Inflammatory macrophage (primary cell): ENCODE data around the gene DGKB.

ENCODE experiments used
- DNase-seq, 2 donors: peaks; one replicate each; pipeline ENCODE4 v3.0.0-alpha.2; 2020 to 2022

The DGKB gene

DNA sequence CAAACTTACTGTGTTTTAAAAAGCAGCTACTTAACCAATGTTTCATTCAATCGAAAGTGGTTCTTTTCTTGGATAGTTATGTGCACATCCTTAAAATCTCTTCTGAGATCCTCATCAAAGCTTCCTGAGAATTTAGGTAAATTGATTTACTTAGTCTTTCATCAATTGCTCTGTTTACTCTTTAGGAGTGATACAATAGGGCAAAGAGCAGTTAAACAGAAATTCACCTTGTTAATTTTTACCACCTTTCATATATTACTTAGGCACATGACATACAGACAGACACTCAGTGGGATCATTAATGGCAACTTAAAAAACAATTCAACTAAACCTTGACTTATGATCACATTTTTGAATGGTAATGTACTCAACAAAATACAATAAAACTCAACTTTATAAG, 456.3 kb downstream of the DGKB start:
- no peak for DNase-seq

DNA sequence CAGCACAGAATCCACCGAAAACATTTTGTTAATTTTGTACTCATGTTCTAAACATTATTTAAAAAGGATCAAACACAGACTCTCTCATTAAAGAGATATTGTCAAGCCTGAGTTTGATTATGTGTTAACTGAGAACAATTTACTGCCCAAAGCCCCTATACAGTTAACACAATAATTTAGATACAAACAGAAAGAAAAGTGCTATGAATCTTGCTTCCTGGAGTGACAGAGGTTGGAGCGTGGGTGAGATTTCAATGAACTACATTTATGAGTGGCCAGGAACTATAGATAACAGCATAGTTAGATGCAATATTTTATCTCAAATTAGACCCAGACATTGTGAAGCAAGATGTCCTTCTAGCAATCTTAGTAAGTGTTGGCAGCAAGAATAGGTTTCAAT, 464.2 kb downstream of the DGKB start:
- no peak for DNase-seq

GRCh38 chr7:14436878-14437277, 465.7 kb downstream of the DGKB start:
- no peak for DNase-seq

GRCh38 chr7:14432924-14433323, 469.6 kb downstream of the DGKB start:
- no peak for DNase-seq

DNA sequence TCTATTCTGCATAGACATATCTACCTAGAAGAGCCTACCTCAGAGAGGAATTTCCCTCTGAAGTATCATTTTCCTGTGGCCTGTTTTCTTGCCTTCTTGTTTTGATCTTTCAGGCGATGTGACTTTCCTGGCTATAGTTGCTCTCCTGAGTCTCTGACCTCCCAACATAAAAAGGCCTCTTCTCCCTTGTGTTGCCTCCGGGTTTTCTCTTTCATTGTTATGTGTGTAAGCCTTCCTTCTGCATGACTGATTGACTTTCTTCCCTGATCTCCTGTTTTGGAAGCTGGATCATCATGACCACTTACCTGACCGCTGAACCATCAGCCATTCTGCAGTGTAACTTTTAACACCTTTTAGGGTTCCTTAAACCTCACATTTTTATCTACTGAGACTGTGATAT, 471.6 kb downstream of the DGKB start:
- DNase-seq: no peak

DNA sequence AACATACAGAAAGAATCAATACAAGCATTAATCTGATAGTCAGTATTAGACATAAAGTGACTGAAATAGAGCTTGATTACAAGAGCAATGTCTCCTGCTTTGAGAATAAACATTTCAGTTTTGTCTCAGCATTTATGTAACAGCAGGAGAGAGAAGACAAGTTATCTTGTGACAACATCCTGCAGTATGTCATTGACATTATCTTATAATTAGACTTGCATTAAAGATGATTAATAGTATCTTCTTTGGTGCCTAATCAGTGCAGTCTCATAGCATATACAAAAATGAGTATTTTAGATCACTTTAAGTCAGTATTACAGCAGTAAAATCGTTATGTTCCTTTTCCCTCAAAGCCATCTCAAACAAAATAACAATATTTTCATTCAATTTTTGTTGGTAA, 477.0 kb downstream of the DGKB start:
- DNase-seq: no peak

DNA sequence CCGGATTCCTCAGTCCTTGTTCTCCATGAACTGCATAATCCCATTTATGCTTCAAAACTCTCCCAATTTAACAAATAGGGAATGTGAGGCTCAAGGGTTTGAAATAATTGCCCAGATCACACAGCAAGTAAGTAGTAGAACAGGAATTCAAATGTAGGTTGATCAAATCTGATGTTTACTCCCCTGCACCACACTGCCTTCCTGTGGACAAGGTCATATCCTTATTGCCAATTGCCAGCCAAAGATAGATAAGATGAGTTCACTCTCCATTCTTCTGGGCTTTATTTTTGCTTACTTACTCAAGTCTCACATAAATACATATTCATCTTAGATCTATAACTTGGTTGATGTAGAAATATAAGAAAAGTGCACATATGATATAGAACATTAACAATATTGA, 477.9 kb downstream of the DGKB start:
- no peak for DNase-seq

DNA sequence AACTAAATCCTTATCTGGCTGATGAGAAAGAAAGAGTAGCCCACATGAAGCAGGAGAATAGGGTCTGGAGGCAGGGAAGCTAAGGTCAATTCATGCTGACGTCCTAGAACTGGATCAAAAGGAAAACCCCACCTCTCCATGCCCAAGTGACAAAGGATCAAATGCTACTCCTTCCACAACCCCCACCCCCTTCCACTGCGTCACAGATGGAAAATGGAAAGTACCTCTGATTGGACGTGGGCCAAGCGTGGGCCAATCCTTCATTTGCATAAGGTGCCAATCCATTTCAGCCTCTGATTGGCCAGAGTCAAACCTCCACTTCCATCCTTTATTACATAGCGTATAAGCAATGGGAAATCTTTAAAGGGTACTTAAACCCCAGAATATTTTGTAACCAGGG, 481.8 kb downstream of the DGKB start:
- no peak for DNase-seq

DNA sequence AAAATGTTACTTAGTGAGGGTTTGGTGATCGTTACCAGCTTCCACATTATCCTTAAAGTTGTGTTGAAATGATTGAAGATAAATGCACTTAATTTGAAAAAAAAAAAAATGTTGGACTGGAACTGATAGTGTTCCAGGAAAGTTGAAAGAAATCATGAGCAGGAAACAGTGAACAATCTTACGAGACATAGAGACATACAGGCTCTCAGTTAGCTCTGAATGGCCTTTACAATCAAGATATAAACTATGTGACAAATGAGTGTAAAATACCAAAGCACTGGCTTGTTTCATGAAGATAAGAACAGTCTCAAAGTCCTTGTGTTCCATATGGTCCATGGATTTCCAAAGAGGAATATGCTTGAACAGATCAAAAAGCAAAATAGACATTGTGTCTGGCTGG, 483.0 kb downstream of the DGKB start:
- DNase-seq: no peak

DNA sequence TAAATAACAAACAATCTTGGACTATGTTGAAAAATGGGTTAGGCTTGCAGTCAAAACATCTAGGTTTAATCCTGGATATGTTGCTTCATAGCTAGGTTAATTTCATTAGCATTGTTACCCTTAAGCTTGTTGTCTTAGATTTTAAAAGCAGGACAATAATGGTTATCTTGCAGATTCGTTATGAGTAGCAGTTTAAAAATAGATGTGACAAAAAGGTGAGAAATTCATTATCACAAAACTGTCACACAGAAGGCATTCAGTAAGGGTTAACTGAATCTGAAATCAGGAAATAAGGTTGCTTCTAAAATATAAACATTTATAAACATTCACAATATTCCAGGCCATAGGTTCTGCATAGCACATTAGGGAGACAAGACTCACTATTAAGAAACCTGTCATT, 483.9 kb downstream of the DGKB start:
- no peak for DNase-seq

DNA sequence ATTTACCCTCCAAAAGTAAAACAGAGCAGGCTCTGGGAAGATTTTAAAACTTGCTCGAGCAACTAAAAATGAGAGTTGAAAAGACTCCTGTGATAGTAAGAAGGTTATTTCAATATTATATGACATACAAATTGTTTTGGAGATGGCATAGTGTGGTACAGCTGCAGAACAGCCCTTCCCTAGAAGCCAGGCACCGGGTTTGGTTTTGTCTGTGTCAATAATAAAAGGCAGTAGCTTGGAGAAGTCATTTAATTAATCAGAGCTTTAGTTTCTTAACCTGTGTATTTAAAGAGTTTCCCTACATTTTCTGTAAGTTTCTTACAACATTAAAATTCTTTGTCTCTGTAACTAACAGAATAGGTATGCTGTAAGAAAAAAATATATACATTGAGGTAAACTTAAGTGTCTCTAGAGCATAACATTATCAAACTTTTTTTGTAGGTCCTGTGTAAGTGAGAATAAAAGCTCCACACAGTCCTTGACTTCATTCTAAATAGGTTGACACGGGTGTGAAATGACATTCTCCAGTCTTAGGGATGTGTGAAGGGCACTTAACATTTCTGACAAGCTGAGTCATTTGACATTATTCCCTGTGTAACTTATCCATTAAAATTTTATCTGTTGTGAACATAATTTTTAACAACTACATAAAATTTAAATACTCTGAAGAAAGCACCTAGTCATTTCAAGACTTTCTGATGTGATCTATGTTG, 488.1 kb downstream of the DGKB start:
- no peak for DNase-seq

DNA sequence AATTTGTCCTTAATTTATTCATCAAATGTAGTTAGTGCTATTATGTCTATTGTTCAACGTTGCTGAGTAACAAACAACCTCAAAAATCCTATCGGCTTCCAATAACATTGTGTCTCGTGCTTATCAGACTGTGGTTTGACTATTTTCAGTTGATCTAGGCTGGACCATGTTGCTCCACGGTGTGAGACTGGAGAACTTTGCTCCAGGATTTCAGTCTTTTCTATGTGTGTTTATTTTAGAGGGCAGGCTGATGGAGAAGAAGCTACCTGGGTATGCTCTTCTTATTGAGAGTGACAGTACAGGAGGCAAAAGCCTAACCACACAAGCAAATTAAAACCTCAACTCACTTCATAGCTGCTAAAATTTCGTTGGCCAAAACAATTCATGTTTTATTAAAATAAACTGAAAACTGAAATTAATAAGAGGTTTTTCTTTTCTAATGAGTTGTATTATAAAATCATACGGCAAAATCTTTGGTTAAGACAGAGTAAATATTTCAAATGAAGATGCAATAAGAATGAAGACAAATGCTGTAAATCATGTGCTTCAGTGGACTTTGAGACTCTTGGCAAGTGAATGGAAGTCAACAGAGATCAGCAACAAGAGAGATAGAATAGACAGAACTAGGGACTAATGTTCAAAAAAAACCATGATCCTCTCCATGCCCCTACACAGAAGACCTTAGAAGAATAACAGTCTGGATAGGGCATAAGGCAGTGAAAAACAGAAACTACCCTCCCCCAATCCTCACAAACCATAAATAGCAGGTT, 495.1 kb downstream of the DGKB start:
- no peak for DNase-seq

- DNase-seq: no peak
These were observed 499.0 kb downstream of the DGKB start for GRCh38 chr7:14403587-14403986.

GRCh38 chr7:14400271-14400670, 502.3 kb downstream of the DGKB start:
- no peak for DNase-seq

DNA sequence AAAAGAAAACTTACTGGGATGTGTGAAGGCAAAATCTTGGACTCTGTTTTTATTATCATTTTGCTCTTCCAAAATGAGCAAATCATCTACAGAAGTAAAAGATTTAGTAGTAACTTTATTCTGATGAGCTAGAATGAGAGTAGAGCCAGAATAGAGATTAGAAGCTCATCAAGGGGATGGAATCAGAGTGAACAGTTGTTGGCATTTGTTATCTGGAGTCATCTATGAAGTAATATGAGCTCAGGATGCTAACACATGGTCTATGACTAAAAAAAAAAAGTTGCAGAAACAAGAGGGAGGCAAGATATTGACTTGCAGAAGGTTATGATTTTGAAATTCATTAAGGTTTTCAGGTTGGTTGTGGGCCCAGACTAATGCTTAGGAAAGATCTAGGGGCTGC, 504.0 kb downstream of the DGKB start:
- DNase-seq: no peak

- DNase-seq: no peak
These were observed 506.7 kb downstream of the DGKB start for GRCh38 chr7:14395860-14396259.

- DNase-seq: no peak
These were observed 507.8 kb downstream of the DGKB start for GRCh38 chr7:14394786-14395185.

GRCh38 chr7:14389595-14389994, 513.0 kb downstream of the DGKB start:
- DNase-seq: no peak

GRCh38 chr7:14389181-14389591, 513.4 kb downstream of the DGKB start:
- no peak for DNase-seq

- DNase-seq: no peak
These were observed 517.5 kb downstream of the DGKB start for GRCh38 chr7:14385074-14385473.

DNA sequence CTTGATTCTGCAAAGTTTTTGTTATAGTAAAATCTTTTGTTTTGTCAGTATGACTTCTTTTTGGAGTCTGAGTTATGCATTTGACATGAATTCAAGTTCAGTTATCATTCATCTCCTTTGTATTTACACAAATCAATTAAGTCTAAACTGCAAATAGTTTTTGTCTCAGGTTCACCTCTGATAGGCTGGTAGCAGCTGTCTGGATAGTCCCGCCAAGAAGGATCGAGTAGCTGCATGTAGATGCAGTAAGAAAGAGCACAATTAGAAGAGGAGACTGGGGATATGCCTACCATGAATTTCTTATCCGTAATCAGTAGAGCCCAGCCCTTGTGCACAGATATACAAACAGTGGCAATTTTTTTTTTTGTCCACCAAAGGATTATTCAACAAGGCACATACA, 520.6 kb downstream of the DGKB start:
- no peak for DNase-seq

DNA sequence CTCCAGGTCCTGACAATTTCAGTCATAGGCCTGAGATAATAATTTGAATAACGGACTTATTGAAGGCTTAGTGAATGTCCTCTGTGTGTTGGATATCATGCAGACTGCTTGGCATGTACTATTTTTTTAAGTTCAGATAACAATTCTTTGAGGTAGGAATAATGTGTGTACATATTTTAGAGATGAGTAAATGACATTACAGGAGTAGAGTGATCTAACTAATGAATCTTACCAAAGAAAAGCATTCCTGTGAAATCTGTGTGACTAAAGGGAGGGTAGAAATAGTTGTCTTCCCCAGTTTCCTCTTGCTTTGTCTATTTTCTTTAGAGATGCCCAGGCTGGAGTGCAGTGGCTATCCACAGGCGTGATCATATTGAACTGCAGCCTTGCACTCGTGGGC, 521.2 kb downstream of the DGKB start:
- no peak for DNase-seq

DNA sequence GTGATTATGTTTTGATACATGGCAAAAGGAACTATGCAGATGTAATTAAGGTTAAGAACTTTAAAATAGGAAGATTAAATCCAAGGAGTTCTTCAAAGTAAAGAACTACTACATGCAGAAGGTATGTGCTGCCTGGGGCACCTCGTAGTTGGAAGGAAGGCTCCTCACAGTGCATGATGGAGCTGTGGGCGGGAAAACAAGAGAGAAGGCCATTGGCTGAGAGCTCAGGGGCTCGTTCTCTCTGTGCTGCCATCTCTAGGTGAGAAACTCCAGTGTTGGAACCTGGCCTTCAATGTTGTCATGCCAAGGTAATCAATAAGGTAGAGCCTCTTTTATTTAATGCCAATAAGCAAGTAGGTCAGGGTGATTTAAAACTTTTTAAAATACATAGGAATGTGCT, 521.7 kb downstream of the DGKB start:
- DNase-seq: no peak

- DNase-seq: no peak
These were observed 524.8 kb downstream of the DGKB start for GRCh38 chr7:14377646-14378266.
